HEK293T (cell line): ENCODE measurements around the gene GOSR1.

Experiments used
- ARNT ChIP-seq: fragments of 450-650 bp; IDR thresholded peaks from 2 replicates; pipeline ENCODE4 v1.6.1; 2017; ENCODE audit warnings: mild to moderate bottlenecking
- BHLHE40 ChIP-seq: fragments of 450-650 bp; IDR thresholded peaks from 2 replicates; pipeline ENCODE4 v1.6.1; 2016; ENCODE audit warnings: mild to moderate bottlenecking, moderate library complexity, borderline replicate concordance
- CTBP1 ChIP-seq: fragments of 450-650 bp; IDR thresholded peaks from 2 replicates; pipeline ENCODE4 v1.6.1; 2016; ENCODE audit warnings: borderline replicate concordance
- FOXA1 ChIP-seq: fragments of 450-650 bp; IDR thresholded peaks from 2 replicates; pipeline ENCODE4 v1.6.1; 2016; ENCODE audit warnings: mild to moderate bottlenecking
- FOXK2 ChIP-seq: fragments of 450-650 bp; IDR thresholded peaks from 2 replicates; pipeline ENCODE4 v1.6.1; 2016; ENCODE audit warnings: mild to moderate bottlenecking
- FOXM1 ChIP-seq: fragments of 450-650 bp; IDR thresholded peaks from 2 replicates; pipeline ENCODE4 v1.6.1; 2017; ENCODE audit warnings: mild to moderate bottlenecking, borderline replicate concordance
- HDGF ChIP-seq: fragments of 450-650 bp; IDR thresholded peaks from 2 replicates; pipeline ENCODE4 v1.6.1; 2017; ENCODE audit warnings: antibody characterized with exemption, borderline replicate concordance
- LEF1 ChIP-seq: fragments of 450-650 bp; IDR thresholded peaks from 2 replicates; pipeline ENCODE4 v1.6.1; 2017; ENCODE audit warnings: mild to moderate bottlenecking, borderline replicate concordance
- SP1 ChIP-seq: fragments of 450-650 bp; IDR thresholded peaks from 2 replicates; pipeline ENCODE4 v1.6.1; 2017
- SUZ12 ChIP-seq: fragments of 450-650 bp; IDR thresholded peaks from 2 replicates; pipeline ENCODE4 v1.6.1; 2016; ENCODE audit warnings: mild to moderate bottlenecking

GRCh38 chr17:30530346-30531025, 53.3 kb downstream of the GOSR1 start:
- TF ChIP-seq CTBP1: no peak
- TF ChIP-seq SUZ12: no peak
- TF ChIP-seq SP1: no peak
- TF ChIP-seq ARNT: no peak
- TF ChIP-seq FOXM1: no peak
- TF ChIP-seq FOXA1: no peak
- no peak for TF ChIP-seq FOXK2
- TF ChIP-seq BHLHE40: no peak
- TF ChIP-seq HDGF: no peak
- no peak for TF ChIP-seq LEF1
